ENCODE data around the gene TSHZ2.
"Not testable (repeated sequence)": the region's sequence is repeated elsewhere in the genome, so short reads cannot be mapped to it uniquely, and the experiment has no call there.

TSHZ2 gene

GRCh38 chr20:53078761-53079160 lies 106.6 kb downstream of the TSHZ2 start:
- no peak for DNase-seq (ENCODE audit: low read depth)
- no peak overlapping the region for H3K4me3 ChIP-seq (ENCODE audit: low read depth, low read length)

DNA sequence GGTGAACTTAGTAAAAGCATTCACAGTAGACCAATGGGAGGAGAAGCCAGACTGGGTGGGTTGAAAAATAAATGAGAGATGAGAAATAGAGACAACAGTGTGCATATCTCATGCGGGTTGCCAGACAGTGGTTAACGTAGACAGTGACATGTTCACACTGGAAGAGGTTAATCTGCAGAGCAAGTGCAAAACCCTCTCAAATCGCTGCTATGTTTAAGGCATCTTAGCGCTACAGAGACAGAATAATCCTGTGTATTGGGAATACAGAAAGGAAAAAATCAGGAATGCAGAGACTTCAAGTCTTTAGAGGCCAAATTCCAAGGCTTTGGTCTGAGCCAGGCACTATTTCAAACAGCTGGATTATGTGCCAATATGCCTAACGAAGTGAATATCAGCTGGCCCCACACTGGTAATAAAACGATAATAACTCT lies 107.1 kb downstream of the TSHZ2 start:
- no peak overlapping the region for H3K4me3 ChIP-seq (ENCODE audit: low read depth, low read length)
- no peak for DNase-seq (ENCODE audit: low read depth)

DNA sequence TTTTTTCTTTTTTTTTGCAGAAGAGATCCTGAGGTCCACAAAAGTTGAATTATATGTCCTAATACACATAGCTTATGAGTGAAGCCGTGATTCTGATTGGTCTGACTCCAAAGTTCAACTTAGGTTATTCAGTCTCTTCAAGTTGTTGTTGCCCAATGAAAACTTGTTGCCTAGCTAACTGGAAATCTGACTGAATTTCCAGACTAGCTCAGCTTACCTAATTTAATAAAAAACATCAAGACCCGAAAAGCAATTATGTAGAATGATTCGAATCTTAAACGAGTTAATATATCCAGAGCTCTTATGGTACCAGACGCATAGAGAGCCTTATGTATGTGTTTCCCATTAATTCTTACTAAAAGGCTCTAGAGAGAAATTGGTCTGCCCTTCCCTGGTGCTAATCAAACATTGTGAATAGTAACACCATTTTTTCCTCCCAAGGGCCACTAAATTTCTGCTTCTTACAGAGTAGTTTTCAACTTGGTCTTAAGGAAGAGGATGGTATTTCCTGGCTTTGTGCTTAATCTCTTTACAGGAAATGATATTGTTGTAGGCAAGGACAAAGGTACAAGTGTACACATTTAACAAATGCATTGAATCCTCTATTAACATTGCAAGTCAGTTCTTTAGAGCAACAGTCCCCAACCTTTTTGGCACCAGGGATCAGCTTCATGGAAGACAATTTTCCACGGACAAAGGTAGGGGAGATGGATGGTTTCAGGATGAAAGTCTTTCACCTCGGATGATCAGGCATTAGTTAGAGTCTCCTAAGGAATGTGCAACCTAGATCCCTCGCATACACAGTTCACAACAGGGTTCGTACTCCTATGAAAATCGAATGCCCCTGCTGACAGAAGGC lies 107.9 kb downstream of the TSHZ2 start:
- DNase-seq (ENCODE audit: low read depth), result no peak

DNA sequence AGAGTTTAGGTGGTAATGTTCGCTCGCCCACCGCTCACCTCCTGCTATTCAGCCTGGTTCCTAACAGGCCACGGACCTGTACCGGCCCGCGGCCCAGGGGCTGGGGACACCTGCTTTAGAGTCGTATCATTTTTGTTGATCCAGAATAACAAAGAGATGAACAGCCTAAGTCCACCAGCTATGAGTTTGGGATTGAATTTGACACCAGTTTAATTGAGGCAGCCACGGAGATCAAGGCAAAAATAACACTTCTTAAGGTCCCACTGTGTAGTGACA lies 108.5 kb downstream of the TSHZ2 start:
- no peak overlapping the region for H3K4me3 ChIP-seq (ENCODE audit: low read depth, low read length)
- no peak for DNase-seq (ENCODE audit: low read depth)

More for the DNA sequence above, 107.9 kb downstream of the TSHZ2 start:
- no peak overlapping the region for H3K4me3 ChIP-seq (ENCODE audit: low read depth, low read length)

DNA sequence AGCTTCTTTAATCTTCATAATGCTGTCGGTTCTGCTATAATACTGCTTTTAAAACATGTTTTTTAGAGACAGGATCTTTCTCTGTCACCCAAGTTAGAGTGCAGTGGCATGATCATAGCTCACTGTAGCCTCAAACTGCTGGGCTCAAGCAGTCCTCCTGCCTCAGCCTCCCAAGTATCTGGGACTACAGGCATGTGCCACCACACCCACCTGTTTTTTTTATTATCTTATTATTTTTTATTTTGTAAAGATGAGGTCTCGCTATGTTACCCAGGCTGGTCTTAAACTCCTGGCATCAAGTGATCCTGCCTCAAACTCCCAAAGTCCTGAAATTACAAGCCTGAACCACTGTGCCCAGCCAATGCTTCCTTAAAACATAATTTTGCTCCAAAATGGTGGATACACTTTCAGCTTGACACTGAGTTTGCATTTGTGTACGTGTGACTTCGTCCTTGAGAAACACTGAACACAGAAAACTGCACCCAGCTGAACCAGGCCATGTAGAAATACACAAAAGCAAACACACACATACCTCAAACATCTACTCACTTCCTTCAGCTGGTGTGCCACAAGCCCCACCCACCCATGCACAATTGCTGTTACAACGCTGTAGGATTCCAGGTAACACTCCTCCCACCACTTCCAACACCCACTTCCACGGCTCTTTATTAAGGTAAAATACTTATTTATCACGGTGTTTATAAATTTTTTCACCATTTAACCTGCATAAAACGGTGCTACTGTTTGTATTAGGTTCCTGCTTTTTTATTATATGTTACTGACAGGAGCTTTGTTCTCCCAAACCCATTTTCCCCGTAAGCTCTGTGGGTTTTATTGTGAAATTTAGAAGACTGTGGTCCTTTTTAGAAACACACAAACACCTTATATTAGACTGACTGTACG lies 109.1 kb downstream of the TSHZ2 start:
- DNase-seq (ENCODE audit: low read depth), result no peak
- H3K4me3 ChIP-seq (ENCODE audit: low read depth, low read length), result no peak overlapping the region

GRCh38 chr20:53081916-53082863 lies 110.0 kb downstream of the TSHZ2 start:
- H3K4me3 ChIP-seq (ENCODE audit: low read depth, low read length), result no peak overlapping the region
- DNase-seq (ENCODE audit: low read depth), result no peak

- DNase-seq (ENCODE audit: low read depth), result no peak
- no peak overlapping the region for H3K4me3 ChIP-seq (ENCODE audit: low read depth, low read length)
These were observed 111.3 kb downstream of the TSHZ2 start for GRCh38 chr20:53083411-53083810.

GRCh38 chr20:53084408-53084997 lies 112.3 kb downstream of the TSHZ2 start:
- no peak for DNase-seq (ENCODE audit: low read depth)

GRCh38 chr20:53085720-53086119 lies 113.6 kb downstream of the TSHZ2 start:
- DNase-seq (ENCODE audit: low read depth), result no peak
- H3K4me3 ChIP-seq (ENCODE audit: low read depth, low read length), result no peak overlapping the region

More at GRCh38 chr20:53084408-53084997, 112.3 kb downstream of the TSHZ2 start:
- H3K4me3 ChIP-seq (ENCODE audit: low read depth, low read length), result no peak overlapping the region

GRCh38 chr20:53087037-53087777 lies 115.0 kb downstream of the TSHZ2 start:
- no peak overlapping the region for H3K4me3 ChIP-seq (ENCODE audit: low read depth, low read length)
- no peak for DNase-seq (ENCODE audit: low read depth)

DNA sequence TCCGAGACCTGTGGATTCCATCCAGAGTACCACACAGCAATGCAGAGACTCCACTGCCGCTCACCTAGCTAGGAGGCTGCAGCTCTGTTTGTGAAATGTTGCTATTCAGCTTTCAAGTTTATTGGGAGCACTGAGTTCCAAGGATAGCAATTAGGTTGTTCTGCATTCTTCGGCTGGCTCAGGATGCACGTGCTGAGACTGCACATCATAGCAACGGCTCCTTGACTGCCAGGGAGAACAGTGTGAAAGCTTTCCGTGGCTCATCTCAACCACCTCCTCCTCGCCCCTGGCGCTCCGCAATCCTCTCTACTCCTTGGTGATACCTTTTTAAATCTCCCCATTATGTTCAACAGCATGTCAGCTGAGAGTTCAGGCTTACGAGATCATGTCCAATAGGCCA lies 116.6 kb downstream of the TSHZ2 start:
- no peak overlapping the region for H3K4me3 ChIP-seq (ENCODE audit: low read depth, low read length)
- DNase-seq (ENCODE audit: low read depth), result no peak

DNA sequence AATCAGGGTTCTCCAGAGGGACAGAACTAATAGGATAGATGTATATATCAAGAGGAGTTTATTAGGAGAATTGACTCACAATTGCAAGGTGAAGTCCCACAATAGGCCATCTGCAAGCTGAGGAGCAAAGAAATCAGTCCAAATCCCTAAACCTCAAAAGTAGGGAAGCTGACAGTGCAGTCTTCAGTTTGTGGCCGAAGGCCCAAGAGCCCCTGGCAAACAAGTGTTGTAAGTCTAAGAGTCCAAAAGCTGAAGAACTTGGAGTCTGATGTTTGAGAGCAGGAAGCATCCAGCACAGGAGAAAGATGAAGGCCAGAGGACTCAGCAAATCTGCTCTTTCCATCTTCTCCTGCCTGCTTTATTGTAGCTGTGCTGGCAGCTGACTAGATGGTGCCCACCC lies 117.7 kb downstream of the TSHZ2 start:
- H3K4me3 ChIP-seq (ENCODE audit: low read depth, low read length), result not testable (repeated sequence)

DNA sequence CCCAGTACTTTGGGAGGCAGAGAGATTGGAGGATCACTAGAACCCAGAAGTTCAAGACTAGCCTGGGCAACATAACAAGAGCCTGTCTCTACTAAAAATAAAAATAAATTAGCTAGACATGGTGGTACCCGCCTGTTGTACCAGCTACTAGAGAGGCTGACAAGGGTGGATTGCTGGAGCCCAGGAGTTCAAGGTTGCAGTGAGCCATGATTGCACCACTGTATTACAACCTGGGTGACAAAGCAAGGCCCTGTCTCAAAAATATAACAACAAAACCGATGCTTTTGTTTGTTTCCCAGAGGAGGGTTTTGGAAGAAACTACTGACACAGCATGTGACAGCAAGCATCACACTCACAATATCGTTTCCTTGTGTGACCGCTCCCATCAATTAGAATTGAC lies 119.6 kb downstream of the TSHZ2 start:
- H3K4me3 ChIP-seq (ENCODE audit: low read depth, low read length), result no peak overlapping the region
- DNase-seq (ENCODE audit: low read depth), result no peak

More for the DNA sequence above, 117.7 kb downstream of the TSHZ2 start:
- not testable (repeated sequence) for DNase-seq (ENCODE audit: low read depth)

DNA sequence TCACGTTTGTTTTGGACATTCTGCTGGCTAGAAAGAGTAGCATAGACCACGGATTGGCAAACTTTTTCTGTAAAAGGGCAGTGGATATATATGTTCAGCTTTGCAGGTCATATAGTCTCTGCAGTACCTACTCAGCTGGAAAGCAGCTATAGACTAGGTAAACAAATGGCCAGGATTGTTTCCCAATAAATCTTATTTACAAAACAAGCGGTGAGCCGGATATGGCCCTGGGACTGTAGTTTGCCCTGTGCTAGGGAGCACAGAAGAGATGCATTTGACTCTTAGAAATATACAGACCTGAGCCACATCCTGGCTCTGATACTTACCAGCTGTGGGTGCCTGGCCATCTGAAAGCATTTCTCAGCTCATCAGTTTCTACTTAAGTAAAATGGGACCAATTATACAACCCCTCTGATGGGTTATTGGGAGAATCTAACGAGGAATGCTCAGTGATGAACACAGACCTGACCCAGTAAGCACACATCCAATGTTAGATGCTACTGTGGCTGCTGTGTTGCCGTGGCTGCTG lies 120.7 kb downstream of the TSHZ2 start:
- DNase-seq (ENCODE audit: low read depth), result no peak
- no peak overlapping the region for H3K4me3 ChIP-seq (ENCODE audit: low read depth, low read length)

GRCh38 chr20:53097371-53097770 lies 125.2 kb downstream of the TSHZ2 start:
- no peak for DNase-seq (ENCODE audit: low read depth)
- no peak overlapping the region for H3K4me3 ChIP-seq (ENCODE audit: low read depth, low read length)

DNA sequence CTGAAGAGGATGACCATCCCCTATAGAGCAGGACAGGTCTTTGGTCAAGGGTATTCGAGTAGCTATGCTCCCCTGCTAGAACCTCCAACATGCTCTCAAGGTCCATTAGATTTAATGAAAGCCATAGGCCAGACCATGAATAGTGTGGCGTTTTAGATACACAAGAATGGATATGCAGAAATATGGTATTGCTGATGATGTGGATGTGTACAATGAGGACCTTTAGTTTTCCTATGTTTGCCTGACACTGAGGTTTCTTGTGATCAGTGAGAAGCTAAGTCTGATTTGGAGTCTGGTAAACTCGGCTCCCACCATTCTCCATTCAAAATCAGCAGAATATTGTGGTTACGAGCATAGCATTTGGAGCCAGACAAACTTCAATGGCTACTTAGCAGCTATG lies 125.6 kb downstream of the TSHZ2 start:
- H3K4me3 ChIP-seq (ENCODE audit: low read depth, low read length), result no peak overlapping the region
- DNase-seq (ENCODE audit: low read depth), result no peak

GRCh38 chr20:53098621-53099020 lies 126.5 kb downstream of the TSHZ2 start:
- no peak for DNase-seq (ENCODE audit: low read depth)

DNA sequence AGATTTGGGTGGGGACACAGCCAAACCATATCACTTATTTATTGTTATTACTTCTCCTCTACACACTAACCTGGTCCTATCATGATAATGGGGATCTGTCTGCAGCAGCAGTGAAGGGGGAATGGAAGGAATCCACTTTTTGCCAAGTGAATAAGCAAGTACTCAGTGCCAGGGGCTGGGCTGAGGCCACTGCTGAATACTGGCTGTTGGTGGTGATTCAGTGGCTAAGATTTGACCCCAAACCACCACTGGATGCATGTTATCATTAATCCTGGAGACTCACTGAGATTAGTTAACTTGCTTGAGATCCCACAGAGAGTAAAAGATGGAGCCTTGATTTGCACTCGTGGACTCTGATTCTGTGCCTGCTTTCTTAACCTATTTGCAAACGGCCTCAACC lies 127.7 kb downstream of the TSHZ2 start:
- H3K4me3 ChIP-seq (ENCODE audit: low read depth, low read length), result no peak overlapping the region
- no peak for DNase-seq (ENCODE audit: low read depth)

More at GRCh38 chr20:53098621-53099020, 126.5 kb downstream of the TSHZ2 start:
- H3K4me3 ChIP-seq (ENCODE audit: low read depth, low read length), result no peak overlapping the region
